HG03097 (cell line): ENCODE results near the gene CLEC20A.

Experiments
- ATAC-seq: cut with Tn5 transposase; IDR thresholded peaks from one replicate; pipeline ENCODE4 v1.9.1; 2021; ENCODE audit not compliant: unreplicated experiment, low FRiP score

Gene CLEC20A

DNA sequence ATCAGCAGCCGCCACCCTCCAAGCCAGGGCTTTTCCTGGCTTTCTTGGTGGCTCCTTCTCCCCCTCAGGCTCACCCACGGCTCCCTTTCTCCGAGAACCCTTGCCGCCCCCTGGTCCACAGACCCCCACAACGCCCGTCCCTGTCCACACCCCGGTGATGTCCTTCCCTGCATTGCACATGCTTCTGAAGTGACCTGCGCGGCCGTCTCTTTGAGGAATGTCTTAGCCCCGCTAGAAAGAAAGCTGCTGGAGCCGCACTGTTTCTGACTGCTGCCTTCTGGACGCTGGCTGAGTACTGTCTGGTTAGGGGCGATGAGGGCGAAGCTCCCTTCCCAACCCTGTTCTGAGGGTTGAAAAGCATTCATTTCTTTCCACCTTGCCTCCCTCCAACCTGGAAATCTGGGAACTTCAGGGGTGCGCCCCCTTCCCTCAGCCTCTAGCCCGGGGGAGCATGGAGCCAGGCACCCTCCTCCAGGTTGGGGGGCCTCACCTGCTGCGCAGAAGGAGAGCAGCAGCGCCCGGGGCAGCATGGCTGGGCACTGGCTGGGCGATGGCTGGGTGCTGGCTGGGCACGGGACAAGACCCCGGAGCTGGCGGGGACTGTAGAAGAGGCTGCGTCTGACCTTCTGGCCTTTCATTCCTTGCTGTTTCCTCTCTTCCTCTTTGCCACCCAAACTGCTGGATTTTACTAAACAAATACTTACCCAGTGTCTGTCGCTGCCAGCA lies at the start of gene CLEC20A:
Gene CLEC20A, minus strand, starts transcription at position 555 of the 726 bp plus-strand sequence. Its CDS starts 25 bp downstream, at position 530.
- ATAC-seq, result no peak

DNA sequence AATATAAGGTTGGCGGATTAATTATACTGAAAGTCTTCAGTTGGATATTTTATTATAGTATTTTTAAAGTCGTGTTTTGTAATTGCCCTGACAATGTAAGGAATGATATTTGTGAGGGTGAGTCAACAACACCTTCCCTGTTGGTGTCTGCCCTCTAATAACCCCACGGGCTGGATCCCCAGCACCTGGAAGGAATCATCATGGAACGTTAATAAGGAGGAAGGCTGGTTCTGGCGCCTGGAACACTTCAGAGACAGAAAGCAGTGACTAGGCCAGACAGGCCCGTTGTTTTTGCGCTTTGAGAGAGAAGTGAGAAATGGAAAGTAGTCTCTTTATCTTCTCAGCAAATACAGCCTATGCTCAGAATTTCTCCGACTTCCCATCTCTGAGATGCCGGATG lies 47.8 kb upstream of the CLEC20A start:
- ATAC-seq, result no peak

DNA sequence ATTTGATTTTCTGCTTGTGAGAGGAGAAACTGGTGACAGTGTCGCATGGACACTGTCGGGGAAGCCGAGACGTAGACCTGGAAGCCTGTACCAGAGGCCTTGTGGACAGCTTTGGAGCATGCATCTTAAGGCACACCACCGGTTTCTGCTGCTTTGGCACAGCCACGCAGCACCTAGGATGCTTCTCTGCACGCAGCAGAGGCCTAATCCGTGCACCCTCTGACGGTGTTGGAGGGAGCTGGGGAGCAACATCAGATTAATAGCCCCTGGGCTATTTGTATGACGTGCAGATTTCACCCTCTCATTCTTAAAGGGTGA lies 46.5 kb upstream of the CLEC20A start:
- peak; percentile 27 for ATAC-seq

DNA sequence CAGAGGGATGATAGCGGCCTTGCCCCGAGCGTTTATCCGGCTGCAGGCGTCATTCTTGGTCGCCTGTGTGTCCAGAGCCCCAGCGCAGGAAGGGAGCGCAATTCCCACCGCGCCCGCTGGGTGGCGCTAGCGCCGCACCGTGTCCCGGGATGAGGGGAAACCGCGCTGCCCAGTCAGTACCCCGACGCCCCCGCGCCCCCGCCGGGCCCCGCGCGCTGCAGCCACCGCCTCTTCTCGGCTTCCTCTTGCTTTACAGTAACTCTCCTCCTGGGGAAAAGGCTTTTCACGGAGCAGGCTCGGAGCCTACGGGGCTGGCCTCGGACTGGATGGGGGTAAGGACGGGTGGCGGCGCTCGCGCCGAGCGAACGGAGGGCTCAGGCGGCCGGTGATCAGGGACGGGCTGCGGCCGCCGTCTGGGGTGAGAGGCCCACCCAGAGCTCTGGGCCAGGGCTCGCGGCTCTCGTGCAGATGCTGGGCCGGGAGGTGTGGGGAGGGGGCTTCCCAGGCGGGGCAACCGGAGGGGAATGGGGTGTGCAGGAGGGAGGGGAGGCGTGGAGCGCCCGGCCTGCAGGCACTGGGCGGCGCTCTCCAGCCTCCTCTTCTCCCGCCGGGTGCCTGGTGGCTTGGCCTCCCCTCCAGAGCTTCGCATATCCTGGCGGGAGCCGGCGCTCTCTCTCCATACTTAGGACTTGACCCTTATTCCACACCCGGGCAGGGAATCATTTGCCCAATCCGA lies 46.0 kb upstream of the CLEC20A start:
- ATAC-seq, result peak; percentile 75

DNA sequence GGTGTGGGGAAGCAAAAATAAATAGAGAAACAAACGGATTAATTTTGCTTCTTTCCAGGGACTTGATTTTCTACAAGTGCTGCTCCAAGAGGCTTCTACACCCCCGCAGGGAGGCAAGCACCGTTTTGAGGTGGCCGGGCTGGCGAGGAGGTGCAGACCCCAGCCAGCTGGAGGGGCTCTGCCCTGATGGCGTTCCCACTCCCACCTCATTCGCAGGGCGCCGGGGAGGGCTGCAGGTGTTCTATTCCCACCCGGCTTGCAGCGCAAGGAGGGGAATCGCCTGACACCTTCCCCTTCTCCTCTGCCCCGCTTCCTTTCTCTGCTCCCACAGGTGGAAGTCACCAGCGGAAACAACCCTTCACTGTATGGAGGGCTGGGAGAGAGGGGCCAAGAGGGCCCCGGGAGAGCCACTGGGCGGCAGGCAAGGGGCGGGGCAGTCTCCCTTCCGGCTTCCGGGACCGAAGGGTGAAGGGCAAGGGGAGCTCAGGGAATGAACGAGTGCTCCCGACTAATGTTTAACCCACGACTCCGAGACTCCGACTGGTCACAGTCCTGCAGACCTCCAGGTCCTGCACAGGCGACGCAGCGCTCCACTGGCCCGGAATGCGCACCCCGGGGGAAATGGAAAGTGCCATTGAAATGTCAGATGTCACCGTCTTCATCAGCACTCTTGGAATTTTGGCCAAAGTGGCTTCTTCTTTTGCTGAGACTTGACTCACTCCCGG lies 45.2 kb upstream of the CLEC20A start:
- ATAC-seq, result peak; percentile 40

DNA sequence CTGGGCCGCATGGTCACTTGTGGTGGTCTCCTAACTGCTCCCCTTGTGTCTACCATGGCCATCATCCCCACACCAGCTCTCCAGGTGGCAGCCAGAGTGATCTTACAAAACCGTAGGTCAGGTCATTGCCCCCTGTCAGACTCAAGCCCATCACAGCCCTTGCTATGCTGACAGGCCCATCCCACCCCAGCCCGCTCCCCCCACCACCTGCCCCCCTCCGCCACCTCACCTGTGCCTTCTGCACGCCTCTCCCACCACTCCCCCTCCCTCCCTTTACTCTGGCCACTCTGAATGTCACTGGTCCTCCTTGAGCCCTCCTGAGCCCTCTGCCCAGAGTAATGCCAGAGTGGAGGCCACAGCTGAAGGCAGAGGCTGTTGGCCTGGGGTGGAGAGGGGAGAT lies 44.6 kb upstream of the CLEC20A start:
- ATAC-seq, result no peak

DNA sequence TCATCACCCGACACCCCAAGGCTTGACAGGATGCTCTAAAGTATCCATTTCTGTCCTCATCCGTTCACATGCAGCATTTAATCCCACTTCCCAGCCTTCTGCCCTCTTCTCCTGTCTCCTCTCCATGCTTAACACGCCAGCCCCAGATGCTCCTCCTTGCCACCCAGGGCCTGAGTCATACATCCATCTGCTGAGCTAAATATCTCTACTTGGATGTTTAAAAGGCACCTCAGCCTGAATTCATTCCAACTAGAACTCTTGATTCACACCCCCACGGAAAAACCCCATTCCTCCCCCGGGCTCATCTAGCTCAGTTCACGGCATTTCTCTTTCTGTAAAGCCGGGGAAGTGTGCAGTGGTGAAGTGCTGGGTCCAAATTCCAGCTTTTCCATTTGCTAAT lies 43.9 kb upstream of the CLEC20A start:
- no peak for ATAC-seq

DNA sequence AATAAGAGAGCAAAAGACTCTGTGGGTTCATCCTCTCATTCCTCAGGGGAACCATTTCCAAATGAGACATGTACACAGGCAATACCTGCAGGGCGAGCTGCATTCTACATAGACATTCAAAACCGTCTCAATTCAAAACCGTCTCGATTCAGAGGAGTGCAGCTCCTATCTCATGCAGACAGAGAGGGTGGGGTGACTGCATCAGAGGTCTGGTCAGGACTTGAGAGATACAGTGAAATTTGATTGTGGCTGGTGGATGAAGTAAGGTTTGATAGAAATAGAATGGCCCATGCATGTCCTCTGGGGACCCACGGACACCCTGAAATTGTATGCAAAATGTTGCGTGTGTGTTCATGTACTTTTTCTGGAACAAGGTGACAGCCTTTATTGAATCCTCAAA lies 43.4 kb upstream of the CLEC20A start:
- no peak for ATAC-seq

DNA sequence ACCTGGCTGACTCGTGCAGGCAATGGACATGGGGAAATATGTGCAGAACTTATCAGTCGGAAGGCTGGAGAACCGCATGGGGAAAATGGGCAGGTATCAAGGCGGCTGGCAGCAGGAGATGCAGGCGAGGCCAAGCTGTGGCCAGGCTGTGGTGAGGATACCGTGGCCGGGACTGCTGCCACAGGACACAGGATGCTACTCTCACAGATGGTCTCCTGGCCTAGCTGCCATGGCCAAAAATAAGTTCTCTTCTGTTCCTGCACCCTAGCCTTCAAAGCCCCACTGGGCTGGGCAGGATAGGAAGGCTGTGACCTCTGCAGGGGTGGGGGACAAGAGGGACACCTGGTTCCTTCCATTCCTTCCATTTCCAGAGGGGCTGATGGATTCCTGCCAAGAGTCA lies 42.5 kb upstream of the CLEC20A start:
- ATAC-seq, result no peak

DNA sequence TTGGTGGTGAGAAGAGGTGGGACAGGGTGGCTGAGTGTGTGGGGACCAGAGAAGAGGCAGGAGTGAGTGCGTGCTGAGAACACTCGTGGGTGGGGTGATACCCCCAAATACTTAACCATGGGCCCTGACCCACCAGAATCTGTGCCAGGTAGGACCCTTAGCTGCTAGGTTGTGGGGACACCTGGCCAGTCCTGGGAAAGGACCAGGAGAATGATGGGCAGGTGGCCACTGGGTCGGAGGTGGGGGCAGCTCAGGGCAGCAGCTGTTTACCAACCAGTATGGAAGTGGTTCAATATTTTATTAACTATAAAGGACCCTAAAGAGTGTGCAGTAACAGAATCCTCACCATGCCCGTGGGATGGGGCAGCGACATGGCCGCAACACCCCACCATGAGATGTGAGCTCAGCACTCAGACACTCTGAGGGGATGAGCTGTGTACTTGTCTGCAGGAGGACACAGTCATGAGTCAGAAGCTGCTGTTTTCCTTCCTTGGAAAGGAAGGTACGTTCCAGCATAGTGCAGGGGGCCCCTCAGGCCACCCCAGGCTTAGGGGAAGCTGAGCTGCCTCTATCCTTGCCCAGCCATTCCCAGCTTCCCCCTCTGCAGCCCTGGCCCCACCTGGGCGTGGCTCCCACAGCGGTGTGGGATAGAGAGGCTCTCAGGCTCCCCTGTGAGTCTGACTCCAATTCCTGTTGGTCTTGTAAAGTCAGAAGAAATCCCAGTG lies 41.6 kb upstream of the CLEC20A start:
- no peak for ATAC-seq

DNA sequence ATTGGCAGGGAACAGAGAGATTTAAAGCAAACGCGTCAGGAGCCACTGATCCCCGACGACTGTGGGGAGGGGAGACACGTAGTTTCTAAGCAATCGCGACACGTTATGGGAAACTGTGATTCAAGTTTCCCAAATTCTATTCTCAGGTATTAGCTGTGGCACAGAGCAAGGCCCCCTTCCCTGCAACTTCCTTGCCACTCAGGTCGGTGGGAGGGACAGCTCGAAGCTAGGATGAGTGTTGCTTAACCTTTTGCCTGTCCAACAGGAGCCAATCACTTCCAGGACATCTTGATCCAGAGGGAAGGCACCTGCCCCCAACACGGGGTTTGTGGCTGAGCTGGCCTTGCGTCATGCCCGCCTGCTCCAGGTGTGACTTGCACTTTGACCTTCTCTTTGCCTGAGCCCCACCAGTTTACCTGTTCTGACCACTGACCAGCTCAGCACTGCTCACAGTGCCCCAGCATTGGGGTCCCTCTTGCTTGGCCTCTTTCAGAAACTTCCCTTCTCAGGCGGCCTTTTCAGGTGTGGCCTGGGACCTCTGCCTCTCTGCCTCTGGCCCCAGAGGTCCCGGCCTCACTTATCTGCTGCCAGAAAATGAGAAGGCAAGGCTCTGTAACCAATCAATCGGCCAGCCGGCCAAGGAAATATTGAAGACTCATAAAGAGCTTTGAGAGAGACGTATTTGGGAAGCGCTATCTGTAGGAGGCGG lies 40.8 kb upstream of the CLEC20A start:
- no peak for ATAC-seq

DNA sequence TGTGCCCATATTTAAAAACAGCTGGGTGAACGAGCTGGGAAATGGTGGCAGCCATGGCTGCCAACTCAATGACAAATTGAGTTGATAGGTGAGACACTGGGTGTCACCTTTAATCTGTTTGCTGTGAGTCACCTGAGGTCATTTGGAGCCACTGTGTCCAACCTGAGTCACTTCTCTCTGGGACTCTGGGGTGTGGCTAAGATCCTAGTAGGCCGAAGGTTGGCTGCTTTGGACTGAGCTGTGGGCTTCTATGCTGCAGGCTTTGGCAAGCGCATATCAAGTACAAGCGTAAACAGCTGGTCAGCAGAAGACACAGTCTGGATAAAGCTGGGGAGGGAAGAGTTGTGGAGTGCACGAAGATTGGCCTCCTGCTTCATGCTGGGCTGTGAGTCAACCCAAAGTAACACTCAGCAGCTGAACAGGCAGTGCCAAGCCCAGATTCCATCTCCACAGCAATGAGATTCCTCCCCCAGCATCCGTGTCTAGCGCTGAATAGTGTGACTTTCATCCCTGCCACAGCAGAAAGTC lies 40.1 kb upstream of the CLEC20A start:
- no peak for ATAC-seq

DNA sequence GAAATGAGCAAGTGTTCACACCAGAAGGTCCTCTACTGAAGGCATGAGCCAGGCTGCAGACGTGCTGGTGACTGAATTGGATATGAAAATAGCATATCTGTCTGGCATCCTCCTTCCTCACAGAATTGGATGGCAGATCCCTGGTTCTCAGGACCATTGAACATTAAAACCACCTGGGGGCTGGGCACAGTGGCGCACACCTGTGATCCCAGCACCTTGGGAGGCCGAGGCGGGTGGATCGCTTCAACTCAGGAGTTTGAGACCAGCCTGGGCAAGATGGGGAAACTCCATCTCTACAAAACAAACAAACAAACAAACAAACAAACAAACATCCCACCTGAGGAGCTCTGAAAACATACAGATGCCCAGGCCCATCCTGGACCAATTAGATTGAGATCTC lies 39.6 kb upstream of the CLEC20A start:
- no peak for ATAC-seq

DNA sequence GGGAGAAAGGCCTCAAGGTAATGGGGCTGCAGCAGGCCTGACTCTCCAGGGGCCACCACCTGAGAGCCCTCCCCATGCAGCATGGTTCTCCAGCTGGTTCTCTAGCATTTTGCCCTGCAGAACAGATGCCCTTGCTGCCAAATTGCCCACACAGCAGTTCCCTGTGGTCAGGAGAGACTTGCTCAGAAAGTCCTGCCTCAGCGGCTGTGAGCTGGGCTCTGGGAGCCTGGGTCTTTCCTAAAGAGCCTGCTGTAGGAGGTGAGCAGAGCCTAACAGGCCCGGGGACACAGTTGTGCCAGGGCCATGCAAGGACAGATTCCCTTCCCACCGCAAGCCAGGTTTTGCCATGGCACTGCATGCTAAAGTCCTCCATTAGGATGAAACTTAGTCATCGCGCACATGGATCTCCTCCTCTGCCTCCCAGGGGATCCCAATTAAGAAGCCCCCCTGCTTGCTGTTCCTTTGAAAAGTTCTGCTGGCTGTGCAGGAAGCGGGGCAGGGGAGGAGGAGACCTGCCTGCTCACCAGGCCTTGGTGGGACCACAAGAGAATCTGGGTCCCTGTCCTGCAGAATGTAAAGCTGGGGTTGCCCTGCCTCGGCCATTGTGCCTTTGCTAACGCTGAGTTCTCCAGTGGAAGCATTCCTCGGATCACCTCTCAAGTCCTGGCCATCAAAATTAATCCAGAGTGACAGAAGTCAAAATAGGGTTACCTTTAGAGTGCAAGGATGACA lies 37.5 kb upstream of the CLEC20A start:
- no peak for ATAC-seq

DNA sequence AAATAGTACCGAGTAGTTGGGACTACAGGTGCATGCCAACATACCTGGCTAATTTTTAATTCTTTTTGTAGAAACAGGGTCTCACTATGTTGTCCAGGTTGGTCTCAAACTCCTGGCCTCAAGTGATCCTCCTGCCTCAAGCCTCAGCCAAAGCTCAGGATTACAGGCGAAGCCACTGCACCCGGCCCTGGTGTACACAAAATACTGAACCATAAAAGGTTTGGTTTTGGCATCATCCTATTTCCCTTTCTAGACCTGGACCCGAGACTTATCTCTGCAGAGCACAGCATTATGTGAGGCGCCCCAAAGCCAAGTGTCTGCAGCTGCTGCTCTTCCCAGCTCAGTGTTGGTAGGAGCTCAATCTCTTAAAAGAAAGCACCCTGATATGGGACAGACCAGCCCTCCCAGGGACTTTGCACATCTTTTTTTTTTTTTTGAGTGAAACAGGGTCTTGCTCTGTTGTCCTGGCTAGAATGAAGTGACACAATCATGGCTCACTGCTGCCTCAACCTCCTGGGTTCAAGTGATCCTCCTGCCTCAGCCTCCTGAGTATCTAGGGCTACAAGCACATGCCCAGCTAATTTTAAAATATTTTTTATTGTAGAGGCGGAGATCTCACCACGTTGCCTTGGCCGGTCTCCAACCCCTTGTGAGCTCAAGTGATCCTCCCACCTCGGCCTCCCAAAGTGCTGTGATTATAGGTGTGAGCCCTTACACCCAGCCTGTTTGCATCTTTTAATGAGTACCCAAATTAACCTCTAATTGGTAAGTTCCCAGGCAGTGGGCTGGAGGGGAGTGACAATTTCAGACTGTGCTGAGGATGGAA lies 36.6 kb upstream of the CLEC20A start:
- no peak for ATAC-seq

DNA sequence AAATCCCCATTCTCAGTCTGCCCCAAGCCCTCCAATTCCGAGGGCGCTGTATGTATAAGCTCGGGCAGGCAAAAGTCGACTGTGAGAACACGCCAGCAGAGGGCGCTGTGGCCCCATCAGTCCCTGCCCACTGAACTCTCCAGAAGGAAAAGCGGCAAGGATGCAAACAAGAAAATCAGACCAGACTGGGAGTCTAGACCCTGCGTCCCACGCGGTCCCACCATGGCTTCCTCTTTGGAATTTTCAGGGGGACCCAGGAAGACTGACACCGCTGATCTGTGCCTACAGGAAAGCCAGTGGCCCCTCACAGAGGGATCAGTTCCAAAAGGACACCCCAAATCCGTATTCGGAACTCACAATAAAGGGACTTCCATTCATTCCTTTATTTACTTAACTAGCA lies 35.6 kb upstream of the CLEC20A start:
- peak; percentile 70 for ATAC-seq

DNA sequence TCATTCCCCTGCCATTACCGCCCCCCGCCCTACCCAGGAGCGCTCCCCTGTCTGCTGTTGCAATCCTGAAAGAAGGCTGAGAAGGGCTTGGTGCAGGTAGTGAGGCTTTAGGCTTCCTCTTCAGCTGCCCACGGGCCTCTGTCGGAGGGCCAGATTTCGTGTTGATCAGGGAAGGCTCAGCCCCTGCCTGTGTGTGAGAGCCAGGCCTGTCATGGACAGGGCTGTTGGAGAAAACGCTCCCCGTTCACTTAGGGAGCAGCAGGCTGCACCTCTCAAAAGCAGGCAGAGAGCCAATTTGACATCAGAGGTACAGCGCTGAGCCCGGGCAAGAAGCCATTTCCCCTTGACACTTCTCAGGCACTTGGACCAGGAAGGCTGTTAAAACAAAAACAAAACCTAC lies 35.1 kb upstream of the CLEC20A start:
- ATAC-seq, result no peak

DNA sequence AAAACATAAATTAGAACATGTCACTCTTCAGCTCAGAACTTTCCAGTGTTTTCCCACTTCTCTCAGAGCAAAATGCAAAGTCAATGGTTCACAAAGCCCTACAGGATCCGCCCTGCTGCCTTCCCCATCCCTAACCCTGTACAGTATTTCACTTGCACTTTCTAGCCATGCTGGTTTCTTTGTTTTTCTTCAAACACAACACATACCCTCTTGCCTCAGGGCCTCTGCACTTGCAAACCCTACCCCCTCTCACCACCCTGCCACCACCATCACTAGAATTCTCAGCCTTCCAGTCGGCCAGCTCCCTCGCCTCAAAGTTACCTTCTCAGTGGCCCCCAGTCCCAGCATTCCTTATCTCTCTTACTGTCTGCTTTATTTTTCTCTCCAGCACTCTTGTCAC lies 33.7 kb upstream of the CLEC20A start:
- ATAC-seq, result no peak

DNA sequence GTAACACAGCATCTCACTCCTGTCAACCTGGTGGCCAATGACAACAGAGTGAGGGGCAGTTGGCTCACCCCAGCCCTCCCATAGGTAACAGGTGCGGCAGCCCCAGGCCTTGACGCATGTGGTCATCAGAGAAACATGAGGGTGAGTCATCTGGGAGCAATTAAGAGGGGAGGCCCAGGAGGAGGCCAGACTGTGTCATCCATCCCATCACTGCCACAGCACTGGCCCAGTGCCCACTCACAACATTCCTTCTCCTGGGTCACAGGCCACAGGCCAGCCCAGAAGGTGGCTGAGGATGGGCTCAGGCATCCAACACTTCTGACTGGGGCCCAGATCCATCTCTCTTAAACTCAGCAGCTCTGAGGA lies 33.3 kb upstream of the CLEC20A start:
- ATAC-seq, result no peak
